ENCODE measurements around the gene WNT7B. TPM values are rescaled to one million over a fixed set of nuclear protein-coding genes. Genes with fewer than 3 reads are reported as not detected.

The WNT7B gene
- total and polyA plus RNA-seq, 2 of the 8 experiments (the other 6 are each of a cell fraction or from before 2014, with no cell fraction given) = 0.14 to 0.24 TPM

GRCh38 chr22:45915841-45916240, 61.1 kb downstream of the WNT7B start:
- DNase-seq (ENCODE audit: low read depth in 1 of 2, low spot score in 2 of 2) = no peak
- H3K18ac ChIP-seq (ENCODE audit: extremely low read depth, low read length) = no peak overlapping the region
- POLR2A ChIA-PET (ENCODE audit: partially characterized antibody) = interaction anchor here (1.0 kb wide), 1 partner anchor 19 kb away, joined by 3 read pairs; no protein-coding TSS in a partner anchor

More at GRCh38 chr22:45915841-45916240, 61.1 kb downstream of the WNT7B start:
- Histone ChIP-seq H4K8ac (ENCODE audit: extremely low read depth, insufficient read depth, low read length) (peak overlapping the region; percentile 79; the same call in 1 of the 2 replicates), H3K23me2 (ENCODE audit: low read depth, low read length) (no peaks in the 10 kb centered on the region), H3K36me3 (ENCODE audit: control insufficient read depth in 2 of 4, insufficient read depth in 4 of 4, low read length in 3 of 4) (no peaks in the 10 kb centered on the region), H3K27ac (ENCODE audit: low read depth, low read length) (no peak overlapping the region), H4K91ac (replicated peaks; ENCODE audit: insufficient read length, low read length) (no peak overlapping the region), H3K27me3 (replicated peaks in 1 of 4; ENCODE audit: control insufficient read depth in 3 of 4, extremely low read depth in 1 of 4, insufficient read depth in 3 of 4, low read length in 3 of 4) (no peaks in the 10 kb centered on the region), H3K4me3 (ENCODE audit: extremely low read depth in 1 of 4, insufficient read depth in 2 of 4, low read depth in 3 of 4, low read length in 4 of 4) (no peak overlapping the region), H2BK20ac (ENCODE audit: low read length) (no peak overlapping the region), H3K4me1 (replicated peaks in 1 of 4; ENCODE audit: control insufficient read depth in 3 of 4, insufficient read depth in 4 of 4, low read length in 3 of 4) (peaks cover 0 to 3% (median 0%) of the 10 kb centered on the region in 4 experiments; a peak in 1 of 7 replicates), H2BK12ac (ENCODE audit: low read depth, low read length) (no peak overlapping the region), H4K20me1 (replicated peaks in 1 of 2; ENCODE audit: control insufficient read depth in 1 of 2, insufficient read depth in 2 of 2, low read length in 2 of 2) (no peaks in the 10 kb centered on the region), H3K4ac (replicated peaks; ENCODE audit: insufficient read length, low read depth, low read length) (no peak overlapping the region), H3K23ac (ENCODE audit: insufficient read length) (no peak overlapping the region), H2BK120ac (replicated peaks; ENCODE audit: low read depth, low read length) (no peak overlapping the region), H3K14ac (ENCODE audit: insufficient read length) (no peak overlapping the region), H3K56ac (replicated peaks; ENCODE audit: insufficient read length, low read depth, low read length) (no peak overlapping the region), H2AK5ac (ENCODE audit: low read depth, low read length) (no peak overlapping the region), H2AFZ (ENCODE audit: low read length) (no peak overlapping the region), H2BK5ac (ENCODE audit: low read depth, low read length) (no peak overlapping the region), H3K79me1 (ENCODE audit: low read depth, low read length) (no peaks in the 10 kb centered on the region), H3K9ac (replicated peaks in 1 of 4; ENCODE audit: extremely low read depth in 1 of 4, low read depth in 3 of 4, low read length in 3 of 4) (no peak overlapping the region), H3K79me2 (ENCODE audit: control insufficient read depth in 1 of 2, insufficient read depth in 2 of 2, low read length in 2 of 2) (no peaks in the 10 kb centered on the region), H3K9me3 (ENCODE audit: insufficient read depth in 2 of 2, low read depth in 1 of 2, low read length in 1 of 2) (peaks cover 0 to 4% of the 10 kb centered on the region in 2 experiments; a peak in 1 of 4 replicates), H2BK15ac (ENCODE audit: low read length) (no peak overlapping the region), H4K5ac (ENCODE audit: insufficient read length, low read depth, low read length) (no peak overlapping the region), H3K4me2 (ENCODE audit: insufficient read depth in 1 of 2, low read depth in 2 of 2, low read length in 2 of 2) (no peak overlapping the region)
- CTCF ChIA-PET (ENCODE audit: partially characterized antibody) = interaction anchor here (0.8 to 1.4 kb wide), 3 partner anchors 9 to 93 kb away, joined by 3 to 5 read pairs (median 3); no protein-coding TSS in a partner anchor
- TF ChIP-seq ATF2 (IDR thresholded peaks at IDR 0.05; ENCODE audit: low read length) = no peak
- TF ChIP-seq CBX8 (IDR thresholded peaks at IDR 0.05; ENCODE audit: borderline replicate concordance, low read depth, low read length) = no peak
- no peak for TF ChIP-seq FOSL1 (IDR thresholded peaks at IDR 0.05; ENCODE audit: insufficient read depth, low read depth, low read length)
- TF ChIP-seq RAD21 (IDR thresholded peaks at IDR 0.05 in 1 of 2, conservative IDR thresholded peaks at IDR 0.05 in 1 of 2; ENCODE audit: low read depth in 2 of 2, low read length in 2 of 2) = no peak
- TF ChIP-seq HDAC6 (IDR thresholded peaks at IDR 0.05; ENCODE audit: low read depth, low read length) = no peak
- TF ChIP-seq BACH1 (IDR thresholded peaks at IDR 0.05; ENCODE audit: low read length) = no peak
- WGBS, 2 experiments (ENCODE audit: extremely low coverage in 1 of 2, insufficient coverage in 1 of 2, insufficient read length in 1 of 2, insufficient replicate concordance in 2 of 2, low coverage in 1 of 2, low lambda C conversion rate in 2 of 2, missing lambda C conversion rate in 1 of 2) = 86% methylated on average over 16 of the region's 16 CpGs; no CpG with 5 or more reads in 1 of the 2 experiments
- no peak for FAIRE-seq
